Right ventricle myocardium superior (tissue), 1 donor: Measurements from ENCODE around the gene IL1RAPL2. TPM values are rescaled to one million over a fixed set of nuclear protein-coding genes. Genes with fewer than 3 reads are reported as not detected.
"Not testable (repeated sequence)": the region's sequence is repeated elsewhere in the genome, so short reads cannot be mapped to it uniquely, and the experiment has no call there.

Experiments
- ATAC-seq: fragments of 200-7000 bp; cut with Tn5 transposase; one replicate; pipeline ENCODE4 v1.9.1; 2020; ENCODE audit warnings: mild to moderate bottlenecking; ENCODE audit not compliant: poor library complexity
- DNase-seq: peaks from one replicate; pipeline ENCODE4 v3.0.0-alpha.2; 2020
- intact Hi-C: fragments of 100-400 bp; cut with DNase I; formaldehyde crosslinking; loops from one replicate; pipeline ENCODE4 v1.11.2; 2022
- total RNA-seq: library from RNA; stranded (reverse); fragmentation: NEBNext Ultra II Directional; extraction: Animal tissue kit (Norgen Biotek cat#: 25700); gene quantifications from one replicate; pipeline ENCODE4 v1.2.1, GENCODE V29; 2021
- donor health status: DM: no; HTN: yes; CAD: no; lungs with severe emphysema.

Gene IL1RAPL2
- total RNA-seq, 1 donor from 2014 or later, result not detected

DNA sequence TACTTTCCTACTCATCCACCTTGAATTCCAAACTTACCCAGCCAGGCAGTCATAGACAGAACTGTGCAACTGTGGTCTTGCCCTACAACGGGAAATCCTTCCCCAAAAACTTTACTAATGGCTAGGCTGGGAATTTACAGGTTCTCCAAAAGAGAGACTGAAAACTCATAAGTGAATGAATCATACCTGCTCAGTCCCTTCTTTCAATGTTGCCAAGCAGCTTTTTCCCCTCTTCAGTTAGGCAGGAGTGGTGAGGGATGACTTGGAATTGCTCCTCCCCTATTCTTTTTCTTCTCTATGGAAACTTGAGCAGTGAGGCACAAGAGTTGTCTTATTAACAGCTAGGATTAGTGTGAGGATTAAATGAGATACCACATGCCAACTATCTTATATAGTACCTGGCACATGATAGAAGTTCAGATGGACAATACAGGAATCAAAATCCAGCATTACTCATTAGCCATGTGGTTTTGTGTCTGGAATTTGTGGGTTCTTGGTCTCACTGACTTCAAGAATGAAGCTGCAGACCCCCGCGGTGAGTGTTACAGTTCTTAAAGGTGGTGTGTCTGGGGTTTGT is 548.6 kb downstream of the IL1RAPL2 start:
- intact Hi-C loops, result no loop called here

DNA sequence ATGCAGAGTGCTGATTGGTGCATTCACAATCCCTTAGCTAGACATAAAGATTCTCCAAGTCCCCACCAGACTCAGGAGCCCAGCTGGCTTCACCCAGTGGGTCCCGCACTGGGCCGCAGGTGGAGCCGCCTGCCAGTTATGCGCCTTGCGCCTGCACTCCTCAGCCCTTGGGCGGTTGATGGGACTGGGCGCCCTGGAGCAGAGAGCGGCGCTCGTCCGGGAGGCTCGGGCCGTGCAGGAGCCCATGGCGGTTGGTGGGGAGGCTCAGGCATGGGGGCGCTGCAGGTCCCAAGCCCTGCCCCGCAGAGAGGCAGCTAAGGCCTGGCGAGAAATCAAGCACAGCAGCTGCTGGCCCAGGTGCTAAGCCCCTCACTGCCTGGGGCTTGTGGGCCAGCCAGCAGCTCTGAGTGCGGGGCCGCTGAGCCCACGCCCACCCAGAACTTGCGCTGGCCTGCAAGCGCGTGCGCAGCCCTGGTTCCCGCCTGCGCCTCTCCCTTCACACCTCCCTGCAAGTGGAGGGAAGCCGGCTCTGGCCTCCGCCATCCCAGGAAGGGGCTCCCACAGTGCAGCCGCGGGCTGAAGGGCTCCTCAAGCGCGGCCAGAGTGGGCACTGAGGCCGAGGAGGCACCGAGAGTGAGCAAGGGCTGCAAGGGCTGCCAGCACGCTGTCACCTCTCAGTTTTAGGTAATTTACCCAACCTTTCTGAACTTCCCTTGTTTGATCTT is 549.8 kb downstream of the IL1RAPL2 start:
- intact Hi-C loops, ATAC-seq, DNase-seq: not testable (repeated sequence)

More for the DNA sequence above, 548.6 kb downstream of the IL1RAPL2 start:
- ATAC-seq (no peak), DNase-seq (no peak)

DNA sequence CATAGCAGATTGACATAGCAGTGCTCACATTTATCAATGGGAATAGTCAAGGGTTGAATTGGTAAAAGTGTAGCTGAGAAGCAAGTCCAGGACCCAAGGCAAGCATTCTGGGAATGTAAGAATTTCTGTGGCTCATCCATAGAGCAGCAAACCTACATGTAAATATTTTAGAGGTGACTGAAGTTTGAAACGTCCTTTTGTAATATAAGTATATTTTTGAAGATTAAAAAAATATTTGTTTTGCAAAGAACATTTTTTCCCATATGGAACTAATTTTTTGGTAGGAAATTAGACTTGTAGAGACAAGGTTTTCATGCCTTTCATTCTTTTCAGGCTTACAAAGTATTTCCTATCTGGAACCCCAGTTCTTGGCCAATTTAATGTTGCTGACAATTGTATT is 550.5 kb downstream of the IL1RAPL2 start:
- DNase-seq, result no peak
- no peak for ATAC-seq
- intact Hi-C loops, result no loop called here

DNA sequence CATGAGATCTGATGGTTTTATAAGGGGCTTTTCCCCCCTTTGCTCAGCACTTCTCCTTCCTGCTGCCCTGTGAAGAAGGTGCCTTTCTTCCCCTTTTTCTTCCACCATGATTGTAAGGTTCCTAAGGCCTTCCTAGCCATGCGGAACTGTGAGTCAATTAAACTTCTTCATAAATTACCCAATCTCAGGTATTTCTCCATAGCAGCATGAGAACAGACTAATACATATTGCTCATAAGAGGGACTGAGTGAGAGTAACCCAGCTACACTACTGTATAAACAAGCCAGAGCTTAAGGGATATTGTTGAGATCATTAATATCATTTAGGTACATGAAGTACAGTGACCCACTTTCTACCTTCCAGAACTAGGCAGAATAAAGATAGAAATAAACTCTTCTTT is 551.6 kb downstream of the IL1RAPL2 start:
- ATAC-seq, result no peak
- intact Hi-C loops, result no loop called here
- no peak for DNase-seq

DNA sequence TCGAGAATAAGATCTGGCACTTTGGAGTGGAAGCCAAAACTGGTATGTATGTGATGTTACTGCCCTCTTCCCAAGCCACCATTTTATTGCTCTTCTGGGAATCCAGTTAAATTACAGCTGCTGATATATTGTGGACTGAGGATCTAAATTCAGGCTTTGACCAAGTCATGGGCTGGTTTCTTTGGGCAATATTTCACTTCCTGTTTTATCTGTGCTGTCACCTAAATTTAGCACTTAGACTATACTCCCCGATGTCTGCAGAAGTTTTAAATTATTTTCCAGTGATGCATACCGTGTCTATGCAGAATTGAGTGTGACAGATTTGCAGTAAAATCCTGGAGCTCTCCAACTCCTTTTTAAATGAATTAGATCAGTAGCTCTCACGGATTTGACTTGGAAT is 554.5 kb downstream of the IL1RAPL2 start:
- no peak for ATAC-seq
- intact Hi-C loops, result no loop called here
- DNase-seq, result no peak

DNA sequence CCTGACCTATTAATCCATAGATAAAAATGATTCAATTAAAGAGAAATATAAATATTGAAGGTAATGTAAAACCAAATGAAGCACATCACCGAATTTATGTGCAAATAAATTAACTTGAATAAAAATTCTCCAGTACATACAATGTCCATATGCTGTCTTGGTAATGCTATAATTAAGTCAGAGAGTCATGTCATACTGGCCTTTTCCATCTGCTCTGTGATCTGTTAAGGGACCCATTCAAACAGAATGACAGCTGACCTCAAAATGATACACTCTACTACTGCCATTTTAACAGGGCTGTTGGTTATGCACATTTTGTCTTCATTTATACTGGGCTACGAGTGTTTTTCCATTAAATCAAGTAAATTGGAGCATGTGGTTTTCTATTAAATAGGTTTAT is 555.2 kb downstream of the IL1RAPL2 start:
- DNase-seq (no peak), ATAC-seq (no peak)
- intact Hi-C loops, result no loop called here

DNA sequence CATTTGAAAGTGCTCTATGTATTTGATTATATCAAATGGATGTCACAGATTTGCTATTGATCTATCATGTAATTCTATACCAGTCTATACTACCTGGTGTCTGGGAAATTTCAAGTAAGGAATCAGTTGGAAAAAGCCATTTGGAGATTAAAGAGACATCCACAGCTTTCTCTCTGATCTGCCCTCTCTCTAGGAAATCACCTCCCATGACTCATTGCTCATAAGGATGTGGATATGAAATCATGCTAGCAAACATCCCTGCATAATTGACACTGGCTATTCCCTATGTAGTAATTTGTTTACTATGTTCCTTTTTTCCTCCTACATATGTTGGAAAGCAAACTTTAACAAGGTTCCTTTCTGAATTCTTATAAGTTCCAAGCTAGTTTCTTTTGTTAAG is 560.2 kb downstream of the IL1RAPL2 start:
- ATAC-seq, result no peak
- no peak for DNase-seq
- intact Hi-C loops, result no loop called here

DNA sequence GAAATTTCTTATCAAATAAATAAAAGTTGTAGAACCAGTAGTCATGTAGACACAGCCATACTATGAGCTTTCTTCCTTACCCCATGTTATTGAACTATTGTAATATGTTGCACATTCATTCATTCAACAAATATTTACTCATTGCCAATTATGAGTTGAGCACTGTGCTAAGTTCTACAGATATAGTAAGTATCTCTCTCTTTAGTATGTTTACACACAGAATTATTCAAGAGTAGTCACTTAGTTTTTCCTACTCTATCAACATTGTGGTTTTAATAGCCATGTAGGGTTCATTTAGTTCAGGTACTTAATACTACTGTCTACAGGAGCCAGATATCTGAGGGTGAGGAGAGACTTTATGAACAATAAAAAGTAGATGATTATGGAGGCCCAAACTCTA is 568.3 kb downstream of the IL1RAPL2 start:
- ATAC-seq, result no peak
- intact Hi-C loops, result no loop called here
- no peak for DNase-seq

DNA sequence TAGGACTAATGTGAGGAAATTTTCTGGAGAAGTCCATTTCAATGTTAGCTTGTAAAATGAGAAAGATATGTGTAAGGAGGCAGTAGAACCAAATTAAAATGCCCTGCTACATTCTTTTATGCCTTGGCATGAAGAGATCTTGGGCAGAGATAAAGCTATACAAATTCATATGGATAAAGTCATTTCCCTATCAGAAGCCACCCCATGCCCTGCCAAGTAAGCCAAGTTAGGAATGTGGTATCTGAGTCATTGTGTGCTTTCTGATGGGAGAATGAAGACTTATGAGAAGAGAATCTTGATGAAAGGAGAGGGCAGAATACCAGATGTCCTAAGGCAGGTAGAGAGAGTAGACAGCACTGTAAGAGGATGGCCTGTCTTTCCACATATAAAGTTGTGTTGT is 570.8 kb downstream of the IL1RAPL2 start:
- DNase-seq (no peak), ATAC-seq (no peak)
- intact Hi-C loops, result no loop called here

DNA sequence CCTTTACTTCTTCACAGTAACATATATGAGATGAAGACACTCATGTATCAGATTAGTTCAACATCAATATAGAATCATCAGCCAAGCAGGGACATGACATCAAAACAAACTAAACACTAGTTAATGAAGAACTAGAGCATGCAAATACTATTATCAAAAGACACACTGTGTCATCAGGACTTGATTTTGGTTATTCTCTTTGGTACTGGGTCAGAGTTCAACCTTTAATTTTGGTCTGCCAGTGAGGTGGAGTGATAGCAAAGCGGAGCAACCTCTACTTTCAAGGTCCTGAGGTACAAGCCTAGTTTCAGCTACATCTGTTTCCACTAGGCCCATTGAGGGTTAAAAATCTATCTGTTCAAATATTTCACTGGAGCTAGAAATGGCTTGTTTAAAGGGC is 584.0 kb downstream of the IL1RAPL2 start:
- DNase-seq, result no peak

DNA sequence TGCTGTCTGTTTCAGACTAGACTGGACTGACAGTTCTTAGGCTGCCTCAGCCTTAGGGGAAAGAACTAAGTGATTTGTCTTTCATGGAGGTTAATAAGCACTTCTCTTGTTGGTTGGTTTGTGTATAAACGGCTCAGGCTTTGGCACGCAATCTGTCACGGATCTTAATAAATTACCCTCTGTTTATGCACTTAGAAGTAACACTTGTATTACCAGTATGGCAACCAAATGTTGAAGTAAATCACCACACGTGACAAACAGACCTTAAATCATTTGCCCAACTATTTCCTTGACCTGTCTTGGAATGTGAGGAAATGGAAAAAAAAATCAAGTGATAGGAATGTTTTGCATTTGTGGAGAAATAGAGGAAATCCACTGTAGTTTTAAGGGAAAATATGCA is 584.6 kb downstream of the IL1RAPL2 start:
- intact Hi-C loops, result no loop called here
- no peak for DNase-seq
- no peak for ATAC-seq

More for the DNA sequence above, 584.0 kb downstream of the IL1RAPL2 start:
- intact Hi-C loops, result no loop called here
- no peak for ATAC-seq

DNA sequence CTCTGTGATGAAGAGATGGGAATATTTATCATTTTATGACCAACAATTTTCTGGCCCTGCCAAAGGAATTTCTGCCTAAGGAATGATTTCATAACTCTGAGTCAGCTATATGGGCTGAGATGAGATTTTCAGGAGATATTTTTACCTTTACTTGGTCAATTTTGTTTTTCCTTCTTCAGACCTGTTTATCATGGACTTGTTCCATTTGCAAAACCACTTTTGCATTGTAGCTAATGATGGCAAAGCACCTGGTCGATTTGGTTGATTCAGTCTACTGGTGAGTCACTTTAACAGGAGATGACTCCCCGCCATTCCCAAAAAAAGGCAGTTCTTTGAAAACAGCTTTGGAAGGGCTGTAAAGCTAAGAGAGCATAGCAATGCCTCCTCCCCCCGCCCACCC is 601.2 kb downstream of the IL1RAPL2 start:
- no peak for DNase-seq
- intact Hi-C loops, result no loop called here
- no peak for ATAC-seq

DNA sequence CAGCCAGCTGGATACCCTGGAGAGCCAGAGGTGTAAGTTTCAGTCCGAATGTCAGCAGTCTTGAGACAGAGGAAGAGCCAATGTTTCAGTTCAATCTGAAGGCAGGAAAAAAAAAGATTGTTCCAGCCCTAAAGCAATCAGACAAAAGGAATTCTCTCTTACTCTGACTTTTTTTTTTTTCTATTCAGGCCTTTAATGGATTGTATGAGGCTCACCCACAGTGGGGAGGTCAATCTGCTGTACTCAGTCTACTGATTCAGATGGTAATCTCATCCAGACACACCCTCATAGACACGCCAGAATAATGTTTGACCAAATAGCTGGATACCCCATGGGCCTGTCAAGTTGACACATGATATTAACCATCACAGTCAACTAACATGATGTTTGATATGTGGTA is 602.6 kb downstream of the IL1RAPL2 start:
- no peak for ATAC-seq
- intact Hi-C loops, result no loop called here
- no peak for DNase-seq

DNA sequence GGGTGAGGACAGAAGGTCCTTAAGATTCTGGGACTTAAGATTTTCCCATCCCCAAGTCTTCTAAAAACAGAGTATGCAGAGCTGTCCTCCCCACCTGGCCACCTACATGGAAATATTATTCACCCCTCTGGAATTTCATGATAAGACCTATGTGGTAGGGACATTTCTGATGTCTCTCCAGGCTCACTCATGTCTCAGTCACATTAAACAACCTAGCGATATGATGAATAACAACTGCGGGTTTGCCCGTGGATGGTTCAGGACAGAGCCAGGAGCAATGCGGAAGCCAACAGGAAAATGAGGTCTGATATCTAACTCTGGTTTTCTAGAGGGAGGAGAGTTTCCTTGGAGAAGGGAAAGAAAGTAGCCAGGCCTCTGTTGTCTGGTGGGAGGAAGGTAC is 607.1 kb downstream of the IL1RAPL2 start:
- intact Hi-C loops, result no loop called here
- DNase-seq (no peak), ATAC-seq (no peak)

DNA sequence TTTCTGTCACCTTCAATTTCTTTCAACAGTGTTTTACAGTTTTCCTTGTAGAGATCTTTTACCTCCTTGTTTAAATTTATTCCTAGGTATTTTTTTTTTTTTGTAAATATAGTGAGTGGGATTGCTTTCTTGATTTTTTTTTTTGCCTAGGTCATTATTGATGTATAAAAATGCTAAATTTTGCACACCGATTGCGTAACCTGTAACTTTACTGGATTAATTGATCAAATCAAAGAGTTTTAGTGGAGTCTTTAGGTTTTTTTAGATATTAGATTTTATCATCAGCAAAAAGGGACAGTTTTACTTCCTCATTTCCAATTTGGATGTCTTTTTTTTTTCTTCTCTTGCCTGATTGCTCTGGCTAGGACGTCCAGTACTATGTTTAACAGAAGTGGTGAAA is 613.6 kb downstream of the IL1RAPL2 start:
- intact Hi-C loops, result no loop called here
- ATAC-seq, result no peak
- DNase-seq, result no peak

DNA sequence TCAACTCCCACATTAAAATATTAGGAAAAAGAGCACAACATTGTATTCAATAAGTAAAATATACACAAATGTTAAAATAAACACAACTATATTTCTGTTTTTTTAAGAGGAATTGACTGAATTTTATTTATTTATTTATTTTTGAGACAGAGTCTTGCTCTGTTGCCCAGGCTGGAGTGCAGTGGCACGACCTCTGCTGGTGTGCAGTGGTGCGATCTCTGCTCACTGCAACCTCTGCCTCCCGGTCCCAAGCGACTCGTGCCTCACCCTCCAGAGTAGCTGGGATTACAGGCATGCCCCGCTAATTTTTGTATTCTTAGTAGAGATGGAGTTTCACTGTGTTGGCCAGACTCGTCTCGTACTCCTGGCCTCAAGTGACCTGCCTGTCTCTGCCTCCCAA is 623.1 kb downstream of the IL1RAPL2 start:
- no peak for DNase-seq
- no peak for ATAC-seq
- intact Hi-C loops, result no loop called here

DNA sequence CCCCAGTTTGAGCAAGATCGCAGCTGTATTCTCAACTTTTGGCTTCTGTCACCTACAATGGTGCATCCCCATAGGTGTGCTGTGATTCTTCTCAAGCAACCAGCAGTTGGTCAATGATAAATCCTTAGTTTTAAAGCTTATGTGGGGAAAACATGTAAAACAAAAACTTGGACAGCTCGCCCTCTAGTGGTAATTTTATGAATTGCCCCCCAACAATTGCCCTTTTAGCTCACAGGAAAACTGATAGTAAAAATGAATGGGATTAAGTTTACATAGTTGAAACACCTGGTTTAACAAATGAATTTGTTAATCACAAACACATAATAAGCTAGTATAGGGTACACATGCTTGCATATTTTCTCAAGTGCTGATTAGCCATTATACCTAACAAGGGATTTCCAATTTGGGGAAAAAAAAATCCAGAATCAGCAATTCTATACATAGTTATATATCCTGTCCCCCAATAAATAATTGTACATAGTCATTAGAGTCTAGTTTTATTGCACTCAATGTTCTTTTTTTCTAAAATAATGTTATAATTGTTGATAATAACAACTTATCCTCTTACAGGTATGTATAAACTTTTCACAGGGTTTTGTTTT is 624.4 kb downstream of the IL1RAPL2 start:
- DNase-seq, result no peak
- ATAC-seq, result no peak
- intact Hi-C loops, result no loop called here

DNA sequence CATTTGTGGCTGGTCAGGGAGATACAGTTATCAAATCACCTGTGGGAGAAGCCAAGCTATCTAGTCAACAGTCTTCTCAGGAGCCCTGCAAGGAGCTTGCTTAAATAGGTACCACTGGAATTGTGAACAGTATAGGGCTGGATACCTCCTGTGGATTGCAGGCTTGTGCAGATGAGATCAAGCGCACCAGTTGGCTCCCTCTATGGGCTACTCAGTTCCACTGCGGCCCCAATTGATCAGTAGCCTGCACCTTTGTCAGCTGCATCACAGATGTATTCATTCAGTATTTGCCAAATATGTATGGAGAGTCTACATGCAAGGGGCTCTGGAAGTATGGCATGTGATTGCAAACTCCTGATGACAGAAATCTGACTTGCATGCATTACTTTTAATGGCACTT is 625.9 kb downstream of the IL1RAPL2 start:
- no peak for ATAC-seq
- intact Hi-C loops, result no loop called here
- DNase-seq, result no peak

DNA sequence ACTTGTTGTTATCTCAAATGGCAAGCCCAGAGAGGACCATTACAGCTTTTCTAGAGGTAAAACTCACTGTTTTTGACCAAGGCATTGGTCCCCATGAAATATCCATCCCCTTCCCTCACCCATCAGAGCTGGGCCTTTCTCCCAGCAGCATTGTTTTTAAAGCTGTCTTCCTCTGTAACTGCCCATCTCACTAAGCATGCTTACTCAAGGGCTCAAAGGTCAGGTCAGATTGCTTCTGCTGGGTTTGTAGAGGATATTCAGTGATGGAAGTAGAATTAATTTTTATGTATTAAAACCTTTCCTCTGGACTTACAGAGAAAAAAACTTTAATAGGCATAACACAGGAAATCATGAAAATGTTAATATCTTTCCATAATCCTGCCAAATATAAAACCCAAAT is 643.4 kb downstream of the IL1RAPL2 start:
- intact Hi-C loops, result no loop called here
- DNase-seq (no peak), ATAC-seq (no peak)

DNA sequence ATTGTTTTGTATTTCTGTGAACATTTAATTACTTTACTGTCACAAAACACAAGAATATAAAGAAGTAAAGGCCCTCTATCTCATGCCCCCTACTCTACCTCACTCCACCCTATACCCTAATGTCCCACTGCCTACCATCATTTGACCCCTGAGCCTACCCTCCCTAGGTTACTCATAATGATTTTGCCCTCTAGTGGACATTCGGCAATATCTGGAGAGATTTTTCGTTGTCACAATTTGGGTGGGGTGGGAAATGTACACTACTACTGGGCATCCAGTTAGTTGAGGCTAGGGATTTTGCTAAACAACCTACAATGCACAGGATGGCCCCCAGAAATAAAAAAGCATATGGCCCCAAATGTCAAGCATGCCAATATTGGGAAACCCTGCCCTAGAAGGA is 644.3 kb downstream of the IL1RAPL2 start:
- DNase-seq, result no peak
- intact Hi-C loops, result no loop called here
- no peak for ATAC-seq
